ENCODE results near the gene PTDSS2. TPM values are rescaled to one million over a fixed set of nuclear protein-coding genes. Genes with fewer than 3 reads are reported as not detected.
"Not testable (repeated sequence)": the region's sequence is repeated elsewhere in the genome, so short reads cannot be mapped to it uniquely, and the experiment has no call there.

PTDSS2 gene
- total RNA-seq, 1 experiment from 2014 or later, result 34.4 TPM

DNA sequence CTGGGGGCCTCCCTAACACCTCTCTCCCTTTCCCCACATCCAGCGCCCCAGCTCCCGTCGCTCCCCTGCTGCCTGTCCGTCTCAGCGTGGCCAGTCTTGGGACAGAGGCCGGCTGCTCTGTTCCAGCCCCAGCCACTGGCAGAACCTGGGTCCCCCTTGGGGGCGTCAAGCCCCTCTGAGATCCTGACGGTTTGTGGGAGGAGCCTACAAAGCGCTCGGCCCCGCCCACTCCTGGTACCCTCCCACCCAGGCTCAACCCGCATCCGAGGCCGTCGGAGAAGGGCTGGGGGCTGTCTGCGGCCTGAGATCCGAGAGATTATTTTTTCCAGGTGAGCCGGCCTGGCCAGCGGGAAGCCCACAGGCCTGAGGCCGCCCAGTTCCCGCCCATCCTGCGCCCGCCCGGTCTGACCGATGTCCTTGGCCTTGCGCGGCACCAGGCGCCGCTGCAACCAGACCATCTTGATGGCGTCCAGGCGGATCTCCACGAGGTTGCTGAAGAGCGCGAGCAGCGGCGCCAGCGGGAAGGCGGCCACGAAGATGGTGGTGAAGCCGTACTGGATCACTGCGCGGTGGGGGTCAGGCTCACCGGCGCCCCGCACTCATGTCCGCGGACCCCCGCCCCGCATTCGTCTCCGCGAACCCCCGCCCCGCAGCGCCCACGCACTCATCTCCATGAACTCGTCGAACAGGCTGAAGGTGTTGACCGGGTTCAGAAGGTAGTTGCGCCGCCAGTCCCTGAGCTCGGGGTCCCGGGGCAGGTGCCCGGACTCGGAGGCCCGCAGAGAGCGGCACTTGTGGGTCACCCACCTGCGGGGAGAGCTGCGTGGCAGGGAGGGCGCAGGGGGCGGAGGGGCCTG is 29.8 kb upstream of the PTDSS2 start:
- Histone ChIP-seq H3K4me3 (no peak overlapping the region), H3K36me3 (no peaks in the 10 kb centered on the region), H3K27me3 (no peaks in the 10 kb centered on the region), H3K27ac (no peak overlapping the region), H3K4me1 (no peaks in the 10 kb centered on the region), H3K9me3 (replicated peaks) (no peaks in the 10 kb centered on the region)
- no peak for DNase-seq

DNA sequence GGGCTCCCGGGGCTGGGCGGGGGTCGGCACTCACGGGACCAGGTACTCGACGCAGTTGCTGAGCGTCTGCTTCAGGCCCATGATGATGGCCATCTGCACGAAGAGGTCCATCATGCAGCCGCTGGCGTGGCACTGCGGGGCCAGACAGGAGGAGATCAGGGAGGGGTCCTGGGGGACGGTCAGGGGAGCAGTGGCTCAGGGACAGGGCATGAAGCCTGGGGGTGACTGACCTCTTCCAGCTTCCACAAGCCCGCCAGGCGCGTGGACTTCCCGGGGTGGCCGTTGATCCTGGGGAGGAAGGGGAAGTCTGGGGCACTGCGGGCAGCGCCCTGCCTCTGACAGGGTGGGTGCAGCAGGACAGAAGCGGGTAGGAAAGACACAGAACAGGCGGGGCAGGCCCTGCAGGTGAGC is 29.2 kb upstream of the PTDSS2 start:
- no peak for DNase-seq
- no peaks in the 10 kb centered on the region for H3K27me3 ChIP-seq
- no peaks in the 10 kb centered on the region for H3K4me1 ChIP-seq
- no peak overlapping the region for H3K27ac ChIP-seq
- no peaks in the 10 kb centered on the region for H3K9me3 ChIP-seq (replicated peaks)
- no peak overlapping the region for H3K4me3 ChIP-seq
- H3K36me3 ChIP-seq, result no peaks in the 10 kb centered on the region

DNA sequence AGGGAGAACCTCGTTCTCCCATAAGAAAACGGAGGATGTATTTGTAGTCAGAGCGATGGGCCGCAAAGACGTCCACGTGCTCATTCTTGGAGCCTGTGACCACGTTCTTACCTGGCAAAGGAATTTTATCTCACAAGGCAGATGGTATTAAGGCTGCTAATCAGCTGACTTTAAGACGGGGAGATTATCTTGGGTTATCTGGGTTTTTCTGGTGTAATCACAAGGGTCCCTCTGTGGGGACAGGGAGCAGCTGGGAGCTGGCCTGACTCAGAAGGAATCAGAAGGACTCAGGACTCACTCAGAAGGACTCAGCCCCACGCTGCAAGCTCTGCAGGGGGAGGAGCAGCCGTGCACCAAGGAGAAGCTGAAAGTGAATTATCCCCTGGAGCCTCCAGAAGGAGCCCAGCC is 27.8 kb upstream of the PTDSS2 start:
- Histone ChIP-seq H3K4me1 (no peaks in the 10 kb centered on the region), H3K9me3 (replicated peaks) (no peaks in the 10 kb centered on the region), H3K36me3 (no peaks in the 10 kb centered on the region), H3K27me3 (no peaks in the 10 kb centered on the region), H3K4me3 (no peak overlapping the region), H3K27ac (no peak overlapping the region)
- no peak for DNase-seq

DNA sequence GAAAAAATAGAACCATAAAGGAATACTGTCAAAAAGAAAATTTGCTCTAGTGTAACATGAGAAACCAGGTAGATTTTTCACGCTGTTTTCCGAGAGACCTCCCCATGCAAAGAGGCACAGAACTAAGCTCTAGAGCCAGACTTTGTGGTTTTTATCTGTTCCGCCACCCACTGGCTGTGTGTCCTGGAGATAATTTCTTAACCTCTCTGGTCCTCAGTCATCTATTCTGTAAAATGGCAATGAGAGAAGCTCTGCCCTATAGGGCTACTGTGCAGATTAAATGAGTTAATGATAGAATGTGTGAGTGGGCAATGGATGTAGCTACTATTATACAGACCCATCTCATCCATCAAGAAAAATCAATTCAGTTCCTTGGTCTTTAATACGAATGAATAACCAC is 25.8 kb upstream of the PTDSS2 start:
- H3K9me3 ChIP-seq (replicated peaks), result no peaks in the 10 kb centered on the region
- H3K36me3 ChIP-seq, result no peaks in the 10 kb centered on the region
- H3K27ac ChIP-seq, result no peak overlapping the region
- H3K4me3 ChIP-seq, result no peak overlapping the region
- DNase-seq, result no peak
- H3K4me1 ChIP-seq, result no peaks in the 10 kb centered on the region
- no peaks in the 10 kb centered on the region for H3K27me3 ChIP-seq

DNA sequence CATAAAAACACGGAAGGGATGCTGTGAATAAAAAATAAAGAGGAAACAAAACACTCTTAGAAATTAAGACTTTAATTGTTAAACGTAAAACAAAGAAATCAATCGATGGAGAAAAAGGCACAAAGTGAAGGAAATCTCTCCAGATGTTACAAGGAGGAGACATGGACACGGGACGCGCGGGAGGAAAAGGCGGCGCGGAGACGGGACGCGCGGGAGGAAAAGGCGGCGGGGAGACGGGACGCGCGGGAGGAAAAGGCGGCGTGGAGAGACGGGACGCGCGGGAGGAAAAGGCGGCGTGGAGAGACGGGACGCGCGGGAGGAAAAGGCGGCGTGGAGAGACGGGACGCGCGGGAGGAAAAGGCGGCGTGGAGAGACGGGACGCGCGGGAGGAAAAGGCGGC is 25.3 kb upstream of the PTDSS2 start:
- H3K36me3 ChIP-seq; H3K4me1 ChIP-seq; H3K27ac ChIP-seq; H3K27me3 ChIP-seq; DNase-seq; H3K9me3 ChIP-seq (replicated peaks); H3K4me3 ChIP-seq: not testable (repeated sequence)

DNA sequence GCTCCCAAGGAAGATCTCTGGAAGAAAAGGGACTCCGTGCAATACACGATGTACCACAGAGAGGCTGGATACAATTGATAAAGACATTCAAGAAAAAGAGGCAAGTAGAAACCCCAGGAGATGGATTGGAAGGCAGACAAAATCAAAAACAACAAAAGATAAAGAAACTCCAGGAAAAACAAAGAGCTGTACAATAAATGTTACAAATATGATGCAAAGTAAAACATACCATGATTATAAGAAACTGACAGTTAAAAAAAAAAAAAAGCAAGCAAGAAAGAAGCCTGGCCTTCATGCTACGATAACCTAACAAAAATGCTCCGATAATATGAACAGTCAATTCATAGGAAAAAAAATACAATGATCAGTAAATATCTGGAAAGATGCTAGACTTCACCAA is 24.8 kb upstream of the PTDSS2 start:
- DNase-seq, result no peak
- Histone ChIP-seq H3K4me3 (no peak overlapping the region), H3K36me3 (no peaks in the 10 kb centered on the region), H3K4me1 (no peaks in the 10 kb centered on the region), H3K27ac (no peak overlapping the region), H3K27me3 (no peaks in the 10 kb centered on the region), H3K9me3 (replicated peaks) (no peaks in the 10 kb centered on the region)

DNA sequence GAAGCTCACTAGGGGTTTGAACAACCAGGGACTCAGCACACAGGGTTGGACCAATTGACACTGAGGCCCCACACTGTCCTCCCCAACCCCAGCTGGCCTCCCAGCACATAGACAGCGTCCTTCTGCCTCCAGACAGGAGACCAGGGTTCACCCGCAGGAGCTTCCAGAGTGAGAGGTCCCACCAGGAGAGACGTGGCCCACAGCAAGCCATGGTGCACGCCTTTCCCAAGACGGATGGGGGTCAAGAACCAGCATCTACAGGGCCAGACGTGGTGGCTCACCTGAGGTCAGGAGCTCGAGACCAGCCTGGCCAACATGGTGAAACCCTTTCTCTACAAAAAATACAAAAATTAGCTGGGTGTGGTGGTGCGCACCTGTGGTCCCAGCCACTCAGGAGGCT is 23.2 kb upstream of the PTDSS2 start:
- H3K4me3 ChIP-seq, result no peak overlapping the region
- DNase-seq, result no peak
- H3K36me3 ChIP-seq, result no peaks in the 10 kb centered on the region
- H3K27ac ChIP-seq, result no peak overlapping the region
- no peaks in the 10 kb centered on the region for H3K4me1 ChIP-seq
- H3K27me3 ChIP-seq, result no peaks in the 10 kb centered on the region
- no peaks in the 10 kb centered on the region for H3K9me3 ChIP-seq (replicated peaks)

DNA sequence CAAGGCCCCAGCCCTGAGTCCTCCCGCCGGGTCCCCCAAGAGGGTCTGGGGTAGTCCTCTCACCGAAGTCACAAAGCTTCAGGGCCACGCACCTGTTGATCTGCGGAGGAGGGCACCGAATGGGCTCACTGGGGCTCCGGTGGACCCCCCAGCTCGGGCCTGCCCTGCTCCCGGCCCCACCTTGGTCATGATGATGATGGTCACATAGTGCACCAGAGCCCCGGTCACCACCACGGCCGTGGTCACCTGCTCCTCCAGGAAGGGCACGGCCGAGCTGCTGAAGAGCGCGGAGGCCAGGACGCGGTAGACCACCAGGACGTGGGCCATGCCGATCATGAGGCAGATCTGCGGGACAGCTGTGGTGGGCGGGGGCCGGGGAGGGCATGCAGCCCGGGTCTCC is 21.8 kb upstream of the PTDSS2 start:
- no peak overlapping the region for H3K27ac ChIP-seq
- no peak for DNase-seq
- H3K4me1 ChIP-seq, result no peaks in the 10 kb centered on the region
- no peaks in the 10 kb centered on the region for H3K36me3 ChIP-seq
- H3K27me3 ChIP-seq, result no peaks in the 10 kb centered on the region
- no peak overlapping the region for H3K4me3 ChIP-seq
- no peaks in the 10 kb centered on the region for H3K9me3 ChIP-seq (replicated peaks)

DNA sequence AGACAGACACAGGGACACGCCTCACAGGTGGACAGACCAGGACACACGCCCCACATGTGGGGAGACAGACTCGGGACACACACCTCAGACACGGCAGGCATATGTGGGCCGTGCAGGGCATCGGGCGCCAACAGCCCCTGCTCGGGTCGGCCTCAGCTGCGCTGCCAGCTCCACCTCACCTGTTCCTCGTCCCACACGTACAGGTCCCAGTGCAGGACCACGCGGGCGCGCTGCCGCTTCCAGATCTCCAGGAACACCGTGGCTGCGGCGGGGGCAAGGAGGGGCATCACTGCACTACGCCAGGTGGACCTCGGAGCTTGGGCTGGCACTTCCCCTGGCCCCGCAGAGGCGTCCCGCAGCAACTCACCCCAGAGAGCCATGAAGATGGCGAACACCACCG is 20.7 kb upstream of the PTDSS2 start:
- H3K36me3 ChIP-seq, result no peaks in the 10 kb centered on the region
- no peak for DNase-seq

DNA sequence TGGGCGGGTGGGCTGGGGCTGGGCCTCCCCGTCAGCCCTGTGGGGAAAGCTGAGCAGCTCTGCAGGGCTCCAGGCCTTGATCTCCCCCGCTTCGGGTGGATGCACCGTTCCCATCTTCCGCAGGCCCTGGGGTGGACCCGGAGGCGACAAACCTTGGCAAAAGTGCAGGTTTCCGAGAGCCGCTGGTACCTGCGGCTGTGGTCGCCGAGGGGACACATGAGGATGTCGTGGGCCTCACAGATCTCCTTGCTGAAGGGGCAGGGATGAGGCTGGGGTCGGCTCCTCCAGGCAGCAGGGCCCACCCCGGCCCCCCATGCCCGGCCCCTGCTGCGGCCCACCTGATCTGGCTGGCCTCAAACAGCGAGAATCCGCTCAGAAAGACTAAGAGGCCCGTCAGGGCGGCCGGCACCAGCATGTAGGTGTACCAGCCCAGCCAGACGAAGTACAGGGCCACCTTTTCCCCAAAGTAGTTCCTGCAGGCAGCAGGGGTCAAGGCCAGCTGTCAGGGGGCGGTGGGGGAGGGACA is 20.1 kb upstream of the PTDSS2 start:
- H3K4me3 ChIP-seq, result no peak overlapping the region
- H3K36me3 ChIP-seq, result no peaks in the 10 kb centered on the region
- no peaks in the 10 kb centered on the region for H3K9me3 ChIP-seq (replicated peaks)
- H3K4me1 ChIP-seq, result no peaks in the 10 kb centered on the region
- H3K27me3 ChIP-seq, result no peaks in the 10 kb centered on the region
- DNase-seq, result no peak
- no peak overlapping the region for H3K27ac ChIP-seq

More for the DNA sequence above, 20.7 kb upstream of the PTDSS2 start:
- Histone ChIP-seq H3K27ac (no peak overlapping the region), H3K27me3 (no peaks in the 10 kb centered on the region), H3K9me3 (replicated peaks) (no peaks in the 10 kb centered on the region), H3K4me1 (no peaks in the 10 kb centered on the region), H3K4me3 (no peak overlapping the region)

DNA sequence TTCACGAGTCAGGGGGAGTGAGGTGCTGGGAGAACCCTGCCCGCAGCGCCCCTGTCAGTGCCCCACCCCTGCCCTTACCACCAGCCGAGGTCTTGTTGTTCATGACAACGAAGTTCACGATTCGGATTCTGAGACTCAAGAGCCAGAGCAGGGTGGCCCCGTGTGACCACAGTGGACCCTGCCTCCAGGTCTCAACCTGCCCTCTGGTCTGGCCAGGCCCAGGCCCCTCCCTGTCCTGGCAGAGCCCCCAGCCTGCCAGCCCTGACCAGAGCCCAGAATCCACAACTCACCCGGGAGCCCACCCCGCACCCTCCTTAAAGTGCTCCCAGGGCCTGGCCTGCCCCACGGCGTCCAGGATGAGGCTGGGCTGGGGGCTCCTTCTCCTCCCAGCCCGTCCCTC is 18.2 kb upstream of the PTDSS2 start:
- H3K36me3 ChIP-seq, result no peaks in the 10 kb centered on the region
- H3K4me1 ChIP-seq, result no peaks in the 10 kb centered on the region
- no peak for DNase-seq
- H3K27ac ChIP-seq, result no peak overlapping the region
- no peaks in the 10 kb centered on the region for H3K9me3 ChIP-seq (replicated peaks)
- H3K4me3 ChIP-seq, result no peak overlapping the region
- H3K27me3 ChIP-seq, result no peaks in the 10 kb centered on the region

DNA sequence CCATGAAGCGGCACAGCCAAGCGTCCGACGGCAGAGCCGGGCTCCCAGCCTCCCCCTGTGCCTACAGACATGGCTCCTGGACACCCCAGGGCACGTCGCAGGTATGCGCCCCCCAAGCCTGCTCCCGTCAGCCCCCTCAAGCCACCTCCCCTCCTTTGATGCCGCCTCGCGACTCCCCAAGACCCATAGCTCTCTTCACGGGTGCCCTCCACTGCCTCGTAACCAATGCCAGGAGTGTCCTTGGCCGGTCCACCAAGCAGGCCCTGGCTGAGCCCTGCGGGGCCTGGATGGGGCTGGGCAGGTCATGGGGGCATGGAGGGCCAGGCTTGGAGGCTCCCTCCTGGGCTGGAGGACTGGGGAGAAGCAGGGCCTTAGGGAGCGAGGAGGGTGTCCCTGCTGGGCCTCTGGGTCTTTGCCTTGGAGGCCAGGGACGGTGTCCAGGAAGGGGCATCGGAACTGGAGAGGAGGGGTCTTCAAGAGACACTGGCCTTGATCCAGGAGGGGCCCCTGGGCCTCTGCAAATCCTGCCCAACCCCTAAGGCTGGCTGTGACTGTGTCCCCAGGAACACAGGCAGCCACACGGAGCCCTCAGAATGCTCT is 17.5 kb upstream of the PTDSS2 start:
- Histone ChIP-seq H3K4me3 (no peak overlapping the region), H3K9me3 (replicated peaks) (no peaks in the 10 kb centered on the region), H3K27me3 (no peaks in the 10 kb centered on the region), H3K27ac (no peak overlapping the region), H3K4me1 (no peaks in the 10 kb centered on the region), H3K36me3 (no peaks in the 10 kb centered on the region)
- no peak for DNase-seq

DNA sequence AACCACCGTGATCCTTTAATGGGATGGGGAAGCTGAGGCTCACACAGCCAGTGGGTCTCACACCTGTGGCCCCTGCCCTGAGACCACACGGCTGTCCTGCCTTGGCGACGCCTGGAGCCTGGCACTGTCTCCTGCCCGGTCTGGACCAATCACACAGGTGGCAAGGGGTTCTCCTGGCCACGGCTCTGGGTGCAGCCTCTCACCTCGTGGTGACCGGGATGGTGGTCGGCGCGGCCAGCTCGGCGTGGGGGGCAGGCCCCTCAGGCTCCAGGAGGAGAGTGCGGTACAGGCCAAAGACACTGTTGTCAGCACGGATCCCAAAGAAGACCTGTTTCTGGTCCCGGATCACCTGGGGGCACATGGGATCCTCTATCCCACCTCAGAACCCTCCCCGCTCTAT is 17.0 kb upstream of the PTDSS2 start:
- Histone ChIP-seq H3K9me3 (replicated peaks) (no peaks in the 10 kb centered on the region), H3K4me1 (no peaks in the 10 kb centered on the region), H3K36me3 (no peaks in the 10 kb centered on the region), H3K4me3 (no peak overlapping the region), H3K27me3 (no peaks in the 10 kb centered on the region), H3K27ac (no peak overlapping the region)
- no peak for DNase-seq

DNA sequence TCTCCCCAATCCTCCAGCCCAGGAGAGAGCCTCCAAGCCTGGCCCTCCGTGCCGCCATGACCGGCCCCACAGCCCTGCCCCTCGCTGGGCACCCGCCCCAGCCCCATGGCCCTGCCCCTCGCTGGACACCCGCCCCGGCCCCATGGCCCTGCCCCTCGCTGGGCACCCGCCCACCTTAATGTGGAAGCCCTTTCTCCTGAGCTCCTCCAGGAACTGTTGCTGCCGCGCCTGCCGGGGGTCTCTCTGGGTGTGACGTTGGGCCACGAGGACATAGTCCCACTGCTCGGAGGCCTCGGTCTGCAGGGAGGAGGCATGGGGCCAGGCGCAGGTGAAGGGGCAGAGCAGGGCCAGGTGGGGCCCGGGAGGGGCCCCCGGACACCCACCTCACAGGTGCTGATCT is 16.4 kb upstream of the PTDSS2 start:
- Histone ChIP-seq H3K27me3 (no peaks in the 10 kb centered on the region), H3K4me3 (no peak overlapping the region), H3K4me1 (no peaks in the 10 kb centered on the region), H3K36me3 (no peaks in the 10 kb centered on the region), H3K9me3 (replicated peaks) (no peaks in the 10 kb centered on the region), H3K27ac (no peak overlapping the region)
- no peak for DNase-seq

DNA sequence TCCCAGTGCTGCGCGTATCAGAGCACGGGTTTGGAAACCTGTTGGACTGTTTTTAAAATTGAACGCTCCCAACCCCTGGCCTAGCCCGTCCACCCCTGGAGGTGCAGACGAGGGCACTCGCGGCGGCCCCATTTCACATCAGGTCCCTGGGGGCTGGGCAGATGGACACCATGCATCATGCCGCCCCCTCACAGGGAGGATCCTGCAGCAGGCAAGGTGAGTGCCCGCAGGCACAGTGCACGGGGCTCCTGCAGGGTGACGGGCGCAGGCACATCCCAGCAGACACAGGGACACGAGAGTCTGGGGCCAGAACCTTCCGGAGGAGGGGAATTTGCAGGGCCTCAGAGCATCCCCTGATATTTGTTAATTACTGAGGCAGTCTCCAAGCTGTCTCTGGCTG is 15.6 kb upstream of the PTDSS2 start:
- Histone ChIP-seq H3K9me3 (replicated peaks) (no peaks in the 10 kb centered on the region), H3K4me1 (peaks cover under 1% of the 10 kb centered on the region), H3K27ac (no peak overlapping the region), H3K4me3 (no peak overlapping the region), H3K36me3 (no peaks in the 10 kb centered on the region), H3K27me3 (no peaks in the 10 kb centered on the region)
- no peak for DNase-seq
